Kidney epithelial cell (primary cell): ENCODE measurements around the gene MOB3A. TPM values are rescaled to one million over a fixed set of nuclear protein-coding genes. Genes with fewer than 3 reads are reported as not detected.

ENCODE experiments used
- DNase-seq: peaks from one replicate; pipeline ENCODE4 v3.0.0-alpha.2; 2010; ENCODE audit warnings: low read depth
- H3K27me3 ChIP-seq: 2 replicates; pipeline ENCODE4 v1.6.0; 2011; ENCODE audit warnings: low read length; ENCODE audit not compliant: control insufficient read depth, insufficient read depth
- H3K36me3 ChIP-seq: 2 replicates; pipeline ENCODE4 v1.5.1; 2011; ENCODE audit warnings: low read length; ENCODE audit not compliant: control insufficient read depth, insufficient read depth
- H3K4me3 ChIP-seq: 2 replicates; pipeline ENCODE4 v1.5.1; 2011; ENCODE audit warnings: low read depth, mild to moderate bottlenecking, control low read depth, low read length
- total RNA-seq: library from RNA; depleted of rRNA; stranded (reverse); fragments of >200 nt; gene quantifications from 2 replicates; pipeline ENCODE4 v1.2.3, GENCODE V29; 2015
- TF ChIP-seq, protein P1 (sequence below): IDR thresholded peaks from 2 replicates; pipeline ENCODE4 v1.5.1; 2011; ENCODE audit warnings: mild to moderate bottlenecking, moderate library complexity, low read length, control low read depth, inconsistent platforms; ENCODE audit not compliant: insufficient read depth, poor library complexity, severe bottlenecking

Gene MOB3A
- total RNA-seq, 1 donor from 2014 or later: 40.3 TPM

DNA sequence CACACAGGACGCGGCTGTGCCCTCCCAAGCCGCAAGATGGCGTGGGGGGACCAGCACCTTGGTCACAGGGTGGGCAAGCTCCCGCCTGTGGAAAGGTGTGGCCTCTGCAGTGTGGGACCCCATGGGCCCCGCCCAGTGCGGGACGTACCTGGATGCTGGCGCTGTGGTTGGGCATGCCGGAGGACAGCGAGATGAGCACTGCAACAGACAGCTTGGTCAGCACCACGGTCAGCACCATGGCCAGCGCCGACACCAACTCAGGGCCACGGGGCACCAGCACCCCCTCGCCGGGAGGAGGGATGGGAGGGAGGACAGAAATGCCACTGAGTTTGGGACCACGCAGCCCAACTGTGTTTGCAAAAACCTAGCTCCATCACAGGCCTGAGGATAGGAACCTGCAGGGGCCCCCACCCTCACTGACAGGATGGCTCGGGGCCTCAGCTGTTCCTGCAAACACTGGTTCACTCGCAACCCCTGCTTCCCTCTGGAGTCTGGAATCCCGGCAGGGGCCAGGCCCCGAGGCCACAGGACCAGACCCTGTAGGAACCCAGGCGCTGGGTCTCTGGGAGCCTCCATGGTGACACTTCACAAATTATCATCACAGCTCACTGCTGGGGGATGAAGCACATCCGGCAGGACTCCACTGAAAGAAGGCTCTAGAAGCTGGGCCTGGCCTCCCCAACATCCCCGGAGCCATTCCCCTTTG, 27.7 kb upstream of the MOB3A start:
- H3K27me3 ChIP-seq: no peaks in the 10 kb centered on the region
- no peak for DNase-seq
- TF ChIP-seq, protein P1, sequence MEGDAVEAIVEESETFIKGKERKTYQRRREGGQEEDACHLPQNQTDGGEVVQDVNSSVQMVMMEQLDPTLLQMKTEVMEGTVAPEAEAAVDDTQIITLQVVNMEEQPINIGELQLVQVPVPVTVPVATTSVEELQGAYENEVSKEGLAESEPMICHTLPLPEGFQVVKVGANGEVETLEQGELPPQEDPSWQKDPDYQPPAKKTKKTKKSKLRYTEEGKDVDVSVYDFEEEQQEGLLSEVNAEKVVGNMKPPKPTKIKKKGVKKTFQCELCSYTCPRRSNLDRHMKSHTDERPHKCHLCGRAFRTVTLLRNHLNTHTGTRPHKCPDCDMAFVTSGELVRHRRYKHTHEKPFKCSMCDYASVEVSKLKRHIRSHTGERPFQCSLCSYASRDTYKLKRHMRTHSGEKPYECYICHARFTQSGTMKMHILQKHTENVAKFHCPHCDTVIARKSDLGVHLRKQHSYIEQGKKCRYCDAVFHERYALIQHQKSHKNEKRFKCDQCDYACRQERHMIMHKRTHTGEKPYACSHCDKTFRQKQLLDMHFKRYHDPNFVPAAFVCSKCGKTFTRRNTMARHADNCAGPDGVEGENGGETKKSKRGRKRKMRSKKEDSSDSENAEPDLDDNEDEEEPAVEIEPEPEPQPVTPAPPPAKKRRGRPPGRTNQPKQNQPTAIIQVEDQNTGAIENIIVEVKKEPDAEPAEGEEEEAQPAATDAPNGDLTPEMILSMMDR: no peak
- H3K4me3 ChIP-seq: no peak overlapping the region
- peaks cover 4% of the 10 kb centered on the region for H3K36me3 ChIP-seq

DNA sequence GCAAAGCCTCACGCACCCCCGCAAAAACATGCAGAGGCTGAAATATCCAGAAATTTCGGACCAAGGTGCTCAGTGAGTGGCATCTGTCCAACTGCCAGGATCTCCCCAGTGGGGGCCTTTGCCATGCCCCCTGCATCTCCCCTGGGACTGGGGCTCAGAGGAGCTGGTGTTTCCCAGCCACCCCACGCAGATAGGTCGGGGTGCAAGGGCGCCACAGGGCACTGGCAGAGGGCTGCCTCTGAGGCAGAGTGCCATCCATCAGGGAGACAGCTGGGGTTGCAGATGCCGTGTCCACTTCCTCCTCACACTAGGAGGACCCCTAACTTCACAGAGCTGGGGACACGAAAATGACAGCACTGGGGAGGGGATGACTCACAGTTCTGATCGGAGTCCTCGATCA, 26.9 kb upstream of the MOB3A start:
- H3K36me3 ChIP-seq: peaks cover 5% of the 10 kb centered on the region
- DNase-seq: no peak
- TF ChIP-seq, protein P1: no peak

DNA sequence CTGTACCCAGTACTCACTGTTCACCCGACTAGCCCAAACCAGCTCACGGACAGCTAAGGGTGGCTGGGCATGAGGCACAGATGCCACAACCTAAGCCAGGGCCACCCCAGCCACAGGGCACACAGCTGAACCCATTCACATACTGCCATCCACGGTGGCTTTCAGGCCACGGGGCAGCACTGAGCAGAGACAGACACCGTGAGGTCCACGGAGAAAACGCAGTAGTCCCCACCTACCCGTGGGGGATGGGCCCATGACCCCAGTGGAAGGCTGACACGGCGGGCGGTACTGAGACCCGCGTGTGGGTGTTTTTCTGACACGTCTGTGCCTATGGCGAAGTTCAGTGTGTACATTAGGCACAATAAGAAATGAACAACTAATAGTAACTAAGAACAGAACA, 26.1 kb upstream of the MOB3A start:
- H3K4me3 ChIP-seq: no peak overlapping the region
- TF ChIP-seq, protein P1: no peak
- no peak for DNase-seq
- peaks cover 5% of the 10 kb centered on the region for H3K36me3 ChIP-seq
- H3K27me3 ChIP-seq: no peaks in the 10 kb centered on the region

More for the DNA sequence above, 26.9 kb upstream of the MOB3A start:
- no peaks in the 10 kb centered on the region for H3K27me3 ChIP-seq
- H3K4me3 ChIP-seq: no peak overlapping the region

DNA sequence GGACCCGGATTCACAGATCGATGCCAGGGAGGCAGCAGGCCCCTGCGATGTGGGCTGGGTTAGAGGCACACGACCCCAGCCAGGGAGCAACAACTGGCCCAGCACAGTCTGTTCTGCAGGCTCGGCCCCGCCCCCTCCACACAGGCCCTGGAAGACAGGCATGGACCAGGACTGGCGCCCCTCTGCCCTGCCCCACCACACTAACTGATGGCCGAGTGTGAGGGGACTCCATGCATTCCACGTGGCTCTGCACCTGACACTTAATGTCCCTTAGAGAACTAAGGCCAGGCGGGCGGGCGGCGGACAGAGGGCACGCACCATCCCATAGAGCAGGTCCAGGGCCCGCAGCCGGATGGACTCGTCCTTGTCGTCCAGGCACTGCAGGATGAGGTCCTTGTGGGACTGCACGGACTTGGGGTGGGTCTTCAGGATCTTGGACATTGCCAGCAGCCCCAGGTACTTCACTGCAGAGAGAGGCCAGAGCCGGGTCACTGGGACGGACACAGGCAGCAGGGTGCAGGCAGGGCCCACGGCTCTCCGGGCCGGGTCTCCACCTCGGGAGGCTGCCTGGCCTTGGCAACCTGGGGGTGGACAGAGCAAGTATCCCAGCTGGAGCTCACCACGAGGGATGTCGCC, 25.4 kb upstream of the MOB3A start:
- no peaks in the 10 kb centered on the region for H3K27me3 ChIP-seq
- H3K36me3 ChIP-seq: peaks cover 5% of the 10 kb centered on the region
- H3K4me3 ChIP-seq: no peak overlapping the region
- TF ChIP-seq, protein P1: no peak
- no peak for DNase-seq

DNA sequence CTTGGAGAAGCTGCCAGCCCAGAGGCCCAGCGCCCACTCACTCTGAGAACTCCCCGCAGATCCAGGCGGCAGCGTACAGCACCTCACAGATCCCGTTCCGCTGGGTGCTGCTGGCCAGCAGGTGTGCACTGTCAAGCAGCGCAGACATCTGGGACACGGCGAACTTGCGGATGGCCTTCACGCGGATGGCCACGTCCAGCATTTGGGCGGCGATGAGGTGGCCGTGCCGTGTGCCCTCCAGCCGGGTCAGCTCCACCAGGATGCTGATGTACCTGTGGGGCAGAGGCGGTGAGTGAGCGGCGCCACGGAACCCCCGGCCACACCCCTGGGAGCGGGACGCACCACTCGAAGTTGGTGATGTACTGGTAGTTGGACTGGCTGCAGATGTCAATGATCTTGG, 24.7 kb upstream of the MOB3A start:
- Histone ChIP-seq H3K4me3 (no peak overlapping the region), H3K27me3 (no peaks in the 10 kb centered on the region), H3K36me3 (peaks cover 4% of the 10 kb centered on the region)
- TF ChIP-seq, protein P1: no peak
- DNase-seq: no peak
